IPS-20b (cell line): ENCODE measurements around the gene FBXO27.
A peak's percentile ranks its signal among the peaks of the same experiment; 100 is the strongest.

Experiments
- H3K27ac ChIP-seq: one replicate; pipeline ENCODE4 v1.5.1; 2013; ENCODE audit warnings: low read length
- H3K27me3 ChIP-seq: 2 replicates; pipeline ENCODE4 v1.6.1; 2013; ENCODE audit warnings: mild to moderate bottlenecking, low read length, inconsistent platforms; ENCODE audit not compliant: insufficient read depth
- H3K36me3 ChIP-seq: 2 replicates; pipeline ENCODE4 v1.6.1; 2013; ENCODE audit warnings: low read depth, mild to moderate bottlenecking, inconsistent platforms, low read length, moderate library complexity; ENCODE audit not compliant: insufficient read depth
- H3K4me1 ChIP-seq: 2 replicates; pipeline ENCODE4 v1.6.1; 2013; ENCODE audit warnings: mild to moderate bottlenecking, control low read depth, inconsistent platforms, low read length, moderate library complexity; ENCODE audit not compliant: insufficient read depth
- H3K4me3 ChIP-seq: 2 replicates; pipeline ENCODE4 v1.5.1; 2013; ENCODE audit warnings: mild to moderate bottlenecking, low read length, inconsistent platforms
- H3K9ac ChIP-seq: 2 replicates; pipeline ENCODE4 v1.6.1; 2013; ENCODE audit warnings: low read depth, mild to moderate bottlenecking, inconsistent platforms, low read length, moderate library complexity
- H3K9me3 ChIP-seq: 2 replicates; pipeline ENCODE4 v1.6.1; 2013; ENCODE audit warnings: mild to moderate bottlenecking, low read depth, low read length, inconsistent platforms; ENCODE audit not compliant: insufficient read depth

FBXO27 gene

DNA sequence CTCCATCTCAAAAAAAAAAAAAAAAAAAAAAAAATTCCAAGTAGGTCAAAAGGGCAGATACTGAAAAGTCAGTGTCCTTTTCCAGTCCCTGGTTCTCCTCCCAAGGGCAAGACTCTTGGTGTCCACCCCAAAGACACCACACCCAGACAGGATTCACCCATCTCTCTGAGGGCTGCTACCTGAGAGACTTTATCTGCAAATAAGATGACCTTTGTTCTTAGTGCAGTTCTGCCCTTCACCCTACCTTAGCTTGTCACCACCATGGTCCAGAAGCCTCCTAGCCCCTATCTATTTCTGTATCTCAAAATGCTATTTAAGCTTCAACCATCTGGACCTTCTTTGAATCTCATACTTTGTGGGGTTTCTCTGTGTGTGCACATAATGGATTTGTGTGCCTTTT, 4.2 kb upstream of the FBXO27 start:
- H3K9me3 ChIP-seq, result no peaks in the 10 kb centered on the region
- no peaks in the 10 kb centered on the region; the same call in 1 of the 2 replicates for H3K4me1 ChIP-seq
- H3K27ac ChIP-seq, result no peak overlapping the region
- H3K9ac ChIP-seq, result no peak overlapping the region
- H3K4me3 ChIP-seq, result no peak overlapping the region
- no peaks in the 10 kb centered on the region; the same call in 1 of the 2 replicates for H3K27me3 ChIP-seq
- H3K36me3 ChIP-seq, result no peaks in the 10 kb centered on the region

- no peaks in the 10 kb centered on the region; the same call in 1 of the 2 replicates for H3K27me3 ChIP-seq
- peaks cover 19% of the 10 kb centered on the region for H3K36me3 ChIP-seq
- no peak overlapping the region for H3K27ac ChIP-seq
- no peaks in the 10 kb centered on the region; the same call in 1 of the 2 replicates for H3K4me1 ChIP-seq
- H3K9ac ChIP-seq, result peak overlapping the region; percentile 64; the same call in 1 of the 2 replicates
- peak overlapping the region; percentile 79 for H3K4me3 ChIP-seq
- H3K9me3 ChIP-seq, result peaks cover 10% of the 10 kb centered on the region; the same call in 1 of the 2 replicates
These were observed 834 bp downstream of the FBXO27 start for GRCh38 chr19:39031368-39032062.

GRCh38 chr19:39030854-39031367, 1.4 kb downstream of the FBXO27 start:
- H3K4me3 ChIP-seq, result peak overlapping the region; percentile 79
- H3K4me1 ChIP-seq, result no peaks in the 10 kb centered on the region; the same call in 1 of the 2 replicates
- H3K27ac ChIP-seq, result peak overlapping the region; percentile 11
- no peaks in the 10 kb centered on the region; the same call in 1 of the 2 replicates for H3K27me3 ChIP-seq
- H3K9me3 ChIP-seq, result peaks cover 10% of the 10 kb centered on the region; the same call in 1 of the 2 replicates
- H3K36me3 ChIP-seq, result peaks cover 24% of the 10 kb centered on the region
- peak overlapping the region; percentile 64; the same call in 1 of the 2 replicates for H3K9ac ChIP-seq

DNA sequence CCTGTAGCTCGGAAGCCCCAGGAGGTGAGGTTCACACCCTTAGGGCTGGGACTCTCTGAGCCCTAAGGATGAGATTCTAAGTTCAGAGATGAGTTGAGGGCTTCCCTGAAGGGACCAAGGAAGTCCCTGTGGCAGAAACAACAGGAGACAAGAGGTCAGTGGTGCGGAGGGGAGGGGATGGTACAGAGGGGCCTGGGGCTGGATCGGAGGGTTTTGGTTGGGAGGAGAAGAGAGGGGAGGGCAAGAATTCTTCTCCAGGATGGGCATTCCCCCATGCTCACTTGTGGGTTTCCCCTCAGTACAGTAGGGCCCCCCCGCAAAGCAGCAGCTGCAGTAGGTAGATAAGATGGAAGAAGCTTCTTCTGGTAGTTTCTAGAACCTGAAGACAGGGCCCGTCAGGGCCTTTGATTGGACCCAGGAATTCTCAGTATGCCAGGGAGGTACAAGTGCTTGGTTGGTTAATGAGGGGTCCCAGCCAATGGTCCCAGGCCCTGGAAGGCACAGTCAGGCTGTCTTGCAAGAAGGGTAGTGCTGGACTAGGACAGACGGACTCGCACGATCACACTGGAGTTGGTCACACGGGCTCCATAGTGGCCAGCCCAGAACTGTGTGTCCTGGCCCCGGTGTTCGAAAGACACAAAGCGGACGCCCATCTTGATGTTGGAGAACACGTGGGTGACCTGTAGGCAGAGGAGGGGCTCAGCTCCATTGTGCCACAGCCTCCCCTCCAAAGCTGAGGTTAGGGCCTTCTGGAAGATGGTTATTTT, 7.3 kb downstream of the FBXO27 start:
- Histone ChIP-seq H3K27me3 (no peaks in the 10 kb centered on the region), H3K4me3 (no peak overlapping the region), H3K4me1 (no peaks in the 10 kb centered on the region), H3K9me3 (peaks cover 10% of the 10 kb centered on the region; the same call in 1 of the 2 replicates), H3K27ac (no peak overlapping the region), H3K9ac (no peak overlapping the region), H3K36me3 (peaks cover 26% of the 10 kb centered on the region)

DNA sequence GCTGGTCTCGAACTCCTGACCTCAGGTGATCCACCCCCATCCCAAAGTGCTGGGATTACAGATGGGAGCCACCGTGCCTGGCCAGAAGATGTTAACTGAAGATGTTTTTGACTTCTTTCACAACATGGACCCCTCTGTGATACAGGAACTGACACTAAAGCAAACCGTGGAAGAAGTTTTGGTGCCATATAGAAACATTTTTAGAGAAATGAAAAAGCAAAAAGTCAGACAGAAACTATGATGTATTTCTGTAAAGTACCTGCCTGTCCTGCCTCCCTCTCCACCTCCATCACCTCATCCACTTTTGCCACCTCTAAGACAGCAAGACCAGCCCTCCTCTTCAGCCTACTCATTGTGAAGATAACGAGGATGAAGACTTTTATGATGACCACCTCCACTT, 11.3 kb downstream of the FBXO27 start:
- Histone ChIP-seq H3K36me3 (peaks cover 3% of the 10 kb centered on the region; the same call in 1 of the 2 replicates), H3K9me3 (no peaks in the 10 kb centered on the region), H3K27me3 (no peaks in the 10 kb centered on the region), H3K4me3 (no peak overlapping the region), H3K4me1 (no peaks in the 10 kb centered on the region), H3K9ac (no peak overlapping the region), H3K27ac (no peak overlapping the region)

DNA sequence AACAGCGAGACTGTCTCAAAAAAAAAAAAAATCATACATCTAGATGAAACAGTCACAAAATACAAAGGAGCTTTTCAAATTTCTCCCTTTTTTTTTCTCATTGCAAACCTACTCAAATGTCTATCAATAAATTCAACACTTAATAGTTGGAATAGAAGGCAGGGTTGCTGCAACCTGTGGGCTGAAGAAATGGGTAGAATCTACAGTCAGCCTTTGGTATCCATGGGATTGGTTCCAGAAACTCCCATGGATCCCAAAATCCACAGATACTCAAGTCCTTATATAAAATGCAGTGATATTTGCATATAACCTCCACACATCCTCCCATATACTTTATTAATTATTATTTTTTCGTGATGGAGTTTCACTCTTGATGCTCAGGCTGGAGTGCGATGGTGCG, 14.7 kb downstream of the FBXO27 start:
- H3K4me1 ChIP-seq, result no peaks in the 10 kb centered on the region
- H3K36me3 ChIP-seq, result no peaks in the 10 kb centered on the region
- no peaks in the 10 kb centered on the region for H3K27me3 ChIP-seq
- no peak overlapping the region for H3K4me3 ChIP-seq
- no peak overlapping the region for H3K27ac ChIP-seq
- H3K9me3 ChIP-seq, result no peaks in the 10 kb centered on the region
- H3K9ac ChIP-seq, result no peak overlapping the region

GRCh38 chr19:39017026-39017425, 15.3 kb downstream of the FBXO27 start:
- Histone ChIP-seq H3K36me3 (no peaks in the 10 kb centered on the region), H3K27ac (no peak overlapping the region), H3K27me3 (no peaks in the 10 kb centered on the region), H3K9me3 (no peaks in the 10 kb centered on the region), H3K4me3 (no peak overlapping the region), H3K4me1 (no peaks in the 10 kb centered on the region), H3K9ac (no peak overlapping the region)

GRCh38 chr19:39014037-39014436, 18.3 kb downstream of the FBXO27 start:
- Histone ChIP-seq H3K36me3 (no peaks in the 10 kb centered on the region), H3K9ac (no peak overlapping the region), H3K9me3 (no peaks in the 10 kb centered on the region), H3K27ac (no peak overlapping the region), H3K4me1 (no peaks in the 10 kb centered on the region), H3K4me3 (no peak overlapping the region), H3K27me3 (no peaks in the 10 kb centered on the region)

- Histone ChIP-seq H3K36me3 (no peaks in the 10 kb centered on the region), H3K27ac (no peak overlapping the region), H3K4me1 (no peaks in the 10 kb centered on the region), H3K9ac (no peak overlapping the region), H3K27me3 (no peaks in the 10 kb centered on the region), H3K9me3 (no peaks in the 10 kb centered on the region), H3K4me3 (no peak overlapping the region)
These were observed 23.3 kb downstream of the FBXO27 start for GRCh38 chr19:39009001-39009400.

GRCh38 chr19:39008137-39008536, 24.2 kb downstream of the FBXO27 start:
- H3K9ac ChIP-seq, result no peak overlapping the region
- no peak overlapping the region for H3K27ac ChIP-seq
- H3K36me3 ChIP-seq, result no peaks in the 10 kb centered on the region
- no peaks in the 10 kb centered on the region for H3K9me3 ChIP-seq
- no peaks in the 10 kb centered on the region for H3K27me3 ChIP-seq
- no peak overlapping the region for H3K4me3 ChIP-seq
- H3K4me1 ChIP-seq, result no peaks in the 10 kb centered on the region

DNA sequence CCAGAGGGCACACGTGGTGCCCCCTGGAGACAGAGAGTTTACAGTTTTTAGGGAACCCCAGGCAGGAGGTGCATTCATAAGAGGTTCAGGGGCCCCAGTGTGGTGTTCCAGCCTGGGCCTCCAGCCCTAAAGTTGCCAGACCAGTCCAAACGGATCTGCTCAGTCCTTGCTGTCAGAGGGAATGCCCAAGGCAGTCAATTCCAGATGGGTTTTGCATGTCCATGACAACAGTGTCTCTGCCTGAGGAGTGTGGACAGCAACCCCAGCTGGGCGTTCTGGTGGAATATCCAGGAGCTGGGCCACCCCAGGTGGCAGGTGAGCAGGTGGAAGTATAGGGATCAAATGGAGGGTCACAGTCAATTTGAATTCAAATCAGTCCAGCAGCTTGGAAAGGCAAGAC, 25.3 kb downstream of the FBXO27 start:
- Histone ChIP-seq H3K27ac (no peak overlapping the region), H3K4me3 (no peak overlapping the region), H3K4me1 (no peaks in the 10 kb centered on the region), H3K36me3 (no peaks in the 10 kb centered on the region), H3K9ac (no peak overlapping the region), H3K9me3 (no peaks in the 10 kb centered on the region), H3K27me3 (no peaks in the 10 kb centered on the region)
